HG03565 (cell line): Measurements from ENCODE around the gene PTPRD.

Source experiments
- ATAC-seq: cut with Tn5 transposase; IDR thresholded peaks from one replicate; pipeline ENCODE4 v1.9.1; 2021; ENCODE audit warnings: mild to moderate bottlenecking, moderate library complexity; ENCODE audit not compliant: unreplicated experiment

The PTPRD gene

DNA sequence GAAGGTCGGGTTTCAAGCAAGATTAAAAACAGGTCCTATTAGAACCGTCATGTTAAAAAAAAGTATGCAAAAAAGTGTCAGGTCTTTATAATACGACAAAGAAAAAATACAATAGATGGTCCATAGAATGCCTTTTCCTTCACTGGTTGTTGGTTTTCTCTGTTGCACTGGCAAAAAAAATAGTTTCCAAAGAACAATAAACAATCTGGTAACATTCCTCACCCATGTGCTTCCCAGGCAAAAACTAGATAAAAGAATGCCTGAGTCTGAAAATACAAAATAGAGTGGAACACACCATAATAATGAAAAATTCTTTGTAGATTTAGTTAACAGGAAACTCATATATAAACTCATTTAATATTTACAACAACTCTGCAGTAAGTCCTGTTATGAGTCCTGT, 2223.3 kb downstream of the PTPRD start:
- no peak for ATAC-seq

DNA sequence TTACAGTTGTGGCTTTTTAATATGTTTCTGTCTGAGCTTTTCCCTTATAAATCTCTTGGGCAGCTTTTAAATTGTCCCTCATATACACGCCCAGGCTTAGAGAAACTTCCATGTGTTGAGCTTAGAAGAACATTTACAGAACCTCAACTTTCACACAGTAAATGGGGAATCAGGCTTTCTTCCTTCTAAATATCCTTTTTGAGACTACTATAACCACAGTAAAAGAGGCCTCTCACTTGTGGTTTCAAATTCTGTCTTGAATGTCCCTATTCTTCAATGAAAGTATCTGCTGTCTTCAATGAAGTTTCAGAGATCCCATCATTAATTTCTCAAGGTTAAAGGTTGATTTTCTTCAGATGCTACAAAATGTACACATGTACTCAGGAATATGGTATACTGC, 2224.7 kb downstream of the PTPRD start:
- ATAC-seq = no peak

DNA sequence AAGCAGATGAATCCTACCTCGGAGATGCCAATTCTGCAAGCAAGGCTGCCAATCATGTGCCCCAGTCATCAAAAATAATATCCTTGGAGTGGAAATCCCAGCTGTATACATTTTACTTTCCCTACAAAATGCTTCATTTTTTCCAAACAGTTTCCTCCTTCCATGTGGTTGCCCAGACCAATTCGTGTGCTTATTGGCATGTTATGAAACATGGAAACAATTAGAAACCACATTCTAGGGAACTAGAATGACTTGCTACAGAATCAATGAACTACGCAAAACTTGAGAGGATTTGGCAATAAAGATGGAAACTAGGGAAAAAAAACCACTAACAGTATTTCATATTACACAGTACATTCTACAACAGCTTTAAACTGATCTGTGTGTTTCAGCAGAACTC, 2228.7 kb downstream of the PTPRD start:
- ATAC-seq = no peak

DNA sequence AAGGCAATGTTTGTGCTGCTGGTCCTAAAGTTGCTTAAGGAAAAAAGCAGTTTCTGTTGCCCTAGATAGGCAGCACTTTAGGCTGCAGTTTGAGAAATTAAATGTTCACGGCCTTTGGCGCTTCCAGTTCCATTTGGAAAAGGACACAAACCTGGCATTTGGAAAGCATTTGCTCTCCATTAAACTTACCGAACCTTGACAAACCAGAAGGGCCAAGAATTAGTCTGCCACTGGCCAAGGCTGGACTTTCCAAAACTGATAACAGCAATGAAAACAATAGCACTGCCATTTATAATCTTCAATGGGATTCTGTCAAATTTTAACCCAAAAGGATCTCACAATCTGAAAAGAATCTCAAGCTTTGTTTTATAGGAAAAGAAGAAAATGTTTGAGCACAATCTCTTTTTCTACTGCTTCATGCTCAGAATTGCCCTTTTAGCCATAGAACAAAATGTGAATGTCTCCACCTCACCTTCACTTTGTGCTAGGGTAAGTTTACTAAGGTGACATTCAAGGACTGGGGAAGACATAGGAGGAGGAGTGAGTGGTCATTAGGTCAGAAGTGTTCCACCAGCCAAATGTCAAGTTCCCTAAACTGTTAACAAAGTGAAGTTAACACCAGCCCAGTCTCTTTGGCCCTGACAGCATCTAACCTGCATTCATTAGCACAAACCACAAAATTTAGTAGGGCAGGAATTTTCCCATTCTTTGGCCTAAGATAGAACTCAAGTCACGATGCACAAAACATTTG, 2229.8 kb downstream of the PTPRD start:
- ATAC-seq = no peak

DNA sequence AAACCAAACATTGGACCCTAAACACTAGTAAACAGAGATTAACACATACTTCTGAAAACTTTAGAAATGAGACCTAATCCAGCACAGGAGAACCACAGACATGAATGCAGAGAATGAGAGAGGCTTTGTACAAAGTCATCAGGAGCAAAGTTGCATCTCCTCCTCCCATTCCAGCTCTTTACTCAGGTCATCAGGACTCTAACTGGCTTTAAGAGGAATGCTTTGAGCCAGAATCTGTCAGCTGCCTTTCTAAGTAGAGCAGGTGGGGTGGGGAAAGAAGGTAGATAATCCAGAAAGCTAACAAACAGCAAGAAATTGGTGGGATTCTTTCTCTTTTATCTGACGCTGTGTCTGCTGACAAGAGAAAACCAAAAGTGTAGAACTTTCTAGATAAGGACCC, 2230.5 kb downstream of the PTPRD start:
- ATAC-seq = no peak

DNA sequence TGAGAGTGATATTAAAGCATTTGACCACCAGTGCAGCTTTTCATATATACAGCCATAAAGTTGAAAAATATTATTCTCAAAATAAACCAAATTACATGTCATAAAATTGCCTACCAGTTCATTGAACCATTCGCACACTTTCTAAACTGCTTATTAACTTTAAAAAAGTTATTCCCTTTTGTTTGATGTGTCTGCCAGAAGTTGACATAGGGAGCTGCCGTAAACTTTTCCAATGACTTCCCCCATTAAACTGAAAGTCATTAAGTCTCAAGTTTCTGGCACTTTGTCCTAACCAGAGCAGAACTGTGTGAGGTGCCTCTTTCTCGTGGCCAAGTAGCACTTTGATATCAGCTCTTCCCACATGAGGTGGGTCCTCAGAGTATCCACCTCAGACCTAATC, 2231.2 kb downstream of the PTPRD start:
- no peak for ATAC-seq

DNA sequence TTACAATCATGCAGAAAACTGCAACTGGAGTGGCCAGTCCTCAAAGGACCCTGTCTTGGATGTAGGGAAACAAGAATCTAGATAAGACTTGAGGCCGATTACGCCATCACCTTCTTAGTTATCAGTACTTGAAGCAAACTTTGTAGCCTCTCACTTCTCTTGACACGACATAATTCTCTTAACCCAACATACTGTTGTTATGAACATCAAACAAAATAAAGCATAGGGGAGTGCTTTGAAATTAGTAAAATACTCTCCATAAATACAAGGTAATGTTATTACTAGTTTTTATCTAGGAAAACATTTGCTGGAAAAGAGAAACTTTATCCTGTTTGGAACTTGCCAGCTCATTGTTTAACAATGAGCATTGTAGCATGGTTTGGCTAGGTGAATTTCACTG, 2238.3 kb downstream of the PTPRD start:
- ATAC-seq = no peak

DNA sequence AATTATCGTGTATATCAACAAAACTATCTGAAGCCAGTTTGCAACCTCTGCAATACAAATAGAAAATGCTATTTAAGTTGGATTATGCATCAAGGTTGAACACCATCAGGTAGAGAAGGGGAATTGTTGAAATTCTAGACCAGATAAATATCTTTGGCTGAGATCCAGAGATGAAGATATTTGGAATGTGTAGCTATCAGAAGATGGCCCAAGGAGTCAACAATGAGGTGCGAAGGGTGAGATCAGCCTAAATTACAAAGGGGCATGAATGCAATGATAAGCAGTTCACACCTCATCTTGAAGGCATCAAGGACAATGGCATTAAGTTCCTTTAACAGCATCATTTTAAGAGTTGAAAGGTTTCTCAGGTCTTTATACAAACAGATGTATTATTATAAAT, 2241.1 kb downstream of the PTPRD start:
- ATAC-seq = no peak

DNA sequence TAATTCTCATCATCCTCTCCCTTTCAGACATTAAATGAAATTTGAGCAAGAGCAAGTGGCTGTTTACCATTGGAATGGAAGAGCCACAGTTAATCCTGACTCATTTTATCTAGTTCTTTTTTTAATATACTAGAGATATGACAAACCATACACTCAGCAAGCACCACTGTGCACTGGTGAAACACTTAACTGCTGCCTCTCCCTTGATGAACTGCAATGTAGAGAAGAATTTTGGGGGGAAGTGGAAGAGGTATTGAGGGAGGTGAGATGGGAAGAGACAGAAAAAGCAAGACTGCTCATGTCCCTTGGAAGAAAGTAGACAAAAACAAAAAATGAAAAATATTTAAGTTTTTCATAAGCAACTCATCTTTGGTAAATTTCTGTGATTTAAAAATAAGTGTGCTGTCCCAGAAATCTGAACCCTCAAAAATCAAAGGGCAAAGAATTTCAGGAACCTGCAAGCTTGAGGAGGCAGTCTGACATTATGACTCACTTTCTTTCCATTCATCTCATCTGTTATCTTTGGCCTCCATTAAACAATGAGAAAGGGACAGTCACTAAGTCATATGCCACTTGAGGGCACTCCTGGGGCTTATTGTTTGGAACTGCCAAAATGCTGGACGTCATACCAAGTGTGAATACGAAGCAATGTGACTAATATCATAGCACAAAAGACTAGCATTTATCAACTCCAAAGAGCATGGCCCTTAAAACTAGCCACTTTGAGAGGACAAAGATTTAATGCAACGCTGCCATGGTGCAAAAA, 2246.5 kb downstream of the PTPRD start:
- ATAC-seq = no peak

DNA sequence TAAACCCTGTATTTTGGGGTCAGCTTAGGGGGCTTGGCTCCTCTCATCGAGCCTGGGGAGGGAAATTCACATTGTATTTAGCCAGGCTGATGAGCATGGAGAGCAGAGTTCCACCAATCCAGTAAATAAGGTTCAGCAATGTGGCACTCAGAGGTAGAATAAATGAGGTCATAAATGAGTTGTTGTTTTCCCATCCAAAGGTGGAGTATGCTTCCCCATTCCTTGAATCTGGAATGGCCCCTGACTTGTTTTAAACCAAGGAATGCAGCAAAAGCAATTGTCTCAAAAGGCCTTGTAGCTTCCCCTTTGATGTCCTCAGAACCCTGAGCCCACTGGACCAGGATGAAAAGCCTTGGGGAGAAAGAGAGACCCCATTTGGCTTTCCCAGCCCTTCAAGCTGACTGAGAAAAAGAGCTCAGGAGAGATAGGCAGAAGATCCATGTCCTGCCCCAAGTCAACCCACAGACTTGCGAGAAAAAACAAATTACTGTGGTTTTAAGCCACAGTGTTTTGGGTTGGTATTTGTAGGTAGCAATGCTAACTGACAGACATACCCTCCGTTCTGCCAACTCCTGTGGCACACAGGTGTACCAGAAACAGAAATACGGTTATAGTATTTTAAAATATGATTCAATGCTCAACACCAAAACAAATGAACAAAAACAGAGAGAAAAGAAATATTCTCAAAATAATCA, 2247.2 kb downstream of the PTPRD start:
- no peak for ATAC-seq

DNA sequence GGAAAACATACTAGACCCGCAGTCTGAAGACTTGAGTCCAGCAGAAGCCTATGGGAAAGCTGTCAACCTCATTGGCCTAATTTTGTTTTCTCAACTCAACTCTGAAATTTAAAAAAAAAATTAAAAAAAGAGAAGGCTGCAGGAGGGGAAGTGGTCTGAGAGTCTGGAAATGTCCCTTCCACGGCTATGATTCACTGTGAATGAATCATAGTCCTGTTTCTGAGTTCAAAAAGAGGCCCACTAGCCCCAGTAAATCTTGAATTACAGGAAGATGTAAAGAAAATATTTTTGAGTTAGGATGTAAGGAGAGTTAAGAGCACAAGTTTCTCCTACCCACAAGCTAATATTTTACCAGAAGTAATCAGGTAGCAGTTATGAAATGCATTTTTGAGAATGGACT, 2247.8 kb downstream of the PTPRD start:
- peak; percentile 35 for ATAC-seq

DNA sequence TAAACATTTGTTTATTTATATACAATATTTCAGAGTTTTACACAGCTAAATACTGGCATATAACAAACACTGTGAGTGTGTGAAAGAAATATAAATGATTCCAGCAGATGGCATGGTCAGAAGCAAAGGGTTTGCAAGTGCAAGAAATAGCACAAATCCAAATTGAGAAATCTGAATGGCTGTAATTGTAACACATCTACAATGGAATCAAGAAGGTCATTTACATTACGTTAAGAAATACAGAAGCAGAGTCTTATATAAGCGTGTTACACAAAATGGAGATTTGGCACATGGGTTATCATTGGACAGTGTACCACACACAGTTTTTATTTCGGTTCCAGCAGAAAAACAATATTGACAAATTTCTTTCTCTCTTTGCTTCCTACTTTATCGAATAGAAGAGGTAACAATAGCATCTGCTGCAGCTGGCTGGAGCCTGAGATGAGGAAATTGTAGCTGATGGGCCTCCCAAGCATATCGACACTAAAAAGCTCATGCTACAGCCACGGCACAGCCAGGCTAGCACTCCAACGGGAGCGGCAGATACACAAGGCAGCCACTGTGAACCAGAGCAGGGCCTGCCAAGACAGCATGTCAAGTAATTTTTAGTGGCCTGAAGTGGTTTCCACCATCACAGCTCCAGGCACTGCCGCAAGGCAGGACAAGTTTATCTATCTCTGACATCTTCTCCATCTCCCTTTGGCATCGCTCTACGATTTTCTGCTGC, 2248.6 kb downstream of the PTPRD start:
- no peak for ATAC-seq

DNA sequence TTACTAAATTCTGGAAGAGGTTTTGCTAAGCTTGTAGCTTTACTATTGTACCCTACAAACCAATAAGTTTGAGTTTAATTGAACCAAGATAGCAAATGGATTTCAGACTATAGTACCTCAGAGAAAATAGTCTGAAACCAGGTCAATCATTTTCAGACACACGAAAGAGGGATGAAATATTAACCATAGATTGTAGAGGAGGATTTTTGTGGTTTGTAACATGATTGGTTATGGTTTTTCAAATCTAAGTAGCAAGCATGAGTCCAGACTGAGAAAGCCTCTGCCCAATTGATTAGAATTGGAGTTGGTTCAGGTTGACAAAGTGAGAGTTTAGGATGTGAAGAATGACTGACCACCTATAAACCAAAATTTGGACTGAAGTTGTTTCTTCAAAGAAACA, 2250.6 kb downstream of the PTPRD start:
- no peak for ATAC-seq

DNA sequence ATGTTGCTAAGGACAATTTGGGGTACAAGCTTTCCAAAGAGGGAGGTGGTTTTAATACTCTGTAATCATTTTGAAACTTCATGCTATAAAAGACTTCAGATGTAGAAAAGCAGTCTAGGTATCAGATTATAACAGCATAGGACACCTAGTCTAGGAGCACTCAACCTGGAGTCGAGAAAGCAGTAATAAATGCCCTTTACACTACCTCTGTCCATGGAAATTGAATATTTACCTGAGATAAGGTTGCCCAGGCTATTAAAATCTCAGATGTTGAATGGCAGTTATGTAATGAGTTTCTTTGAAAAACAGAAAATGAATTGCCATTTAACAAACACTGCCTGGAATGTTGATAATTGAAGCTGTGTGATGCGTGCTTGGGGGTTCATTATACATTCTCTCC, 2251.4 kb downstream of the PTPRD start:
- no peak for ATAC-seq

DNA sequence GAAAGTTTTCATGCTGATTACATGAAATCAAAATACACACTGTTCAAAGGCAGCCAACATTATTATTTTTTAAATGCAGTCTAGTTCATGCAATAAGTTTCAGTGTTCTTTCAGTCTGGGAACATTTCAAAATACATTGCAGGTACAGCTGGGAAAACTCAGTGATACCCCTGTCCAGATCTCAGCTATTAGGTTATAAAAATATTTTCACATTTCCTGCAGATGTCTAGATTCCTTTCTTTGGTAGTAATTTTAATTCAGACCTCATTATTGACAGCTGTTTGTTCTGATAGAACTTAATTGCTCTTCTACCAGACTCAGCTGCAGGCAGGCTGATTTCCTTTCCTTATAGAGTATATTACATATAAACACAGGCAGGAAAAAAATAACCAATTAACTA, 2256.4 kb downstream of the PTPRD start:
- no peak for ATAC-seq

DNA sequence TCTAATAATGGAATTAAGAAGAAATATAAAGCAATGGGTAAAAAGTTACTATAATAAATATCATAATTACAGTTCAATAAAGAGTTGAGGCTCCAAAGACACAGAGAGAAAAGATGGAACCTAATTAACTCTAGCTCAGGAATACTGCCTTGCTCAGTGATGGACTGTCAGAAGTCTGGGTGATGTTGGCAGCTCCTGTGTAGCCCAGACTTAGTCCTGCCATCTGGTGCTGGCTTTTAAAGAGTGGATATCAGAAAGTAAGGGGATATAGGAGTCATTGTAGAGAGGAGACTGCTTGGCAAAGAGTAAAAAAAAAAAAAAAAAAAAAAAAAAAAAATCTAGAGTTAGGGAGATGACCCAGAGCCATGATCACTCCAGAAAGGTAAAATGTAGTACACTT, 2261.4 kb downstream of the PTPRD start:
- ATAC-seq = no peak

DNA sequence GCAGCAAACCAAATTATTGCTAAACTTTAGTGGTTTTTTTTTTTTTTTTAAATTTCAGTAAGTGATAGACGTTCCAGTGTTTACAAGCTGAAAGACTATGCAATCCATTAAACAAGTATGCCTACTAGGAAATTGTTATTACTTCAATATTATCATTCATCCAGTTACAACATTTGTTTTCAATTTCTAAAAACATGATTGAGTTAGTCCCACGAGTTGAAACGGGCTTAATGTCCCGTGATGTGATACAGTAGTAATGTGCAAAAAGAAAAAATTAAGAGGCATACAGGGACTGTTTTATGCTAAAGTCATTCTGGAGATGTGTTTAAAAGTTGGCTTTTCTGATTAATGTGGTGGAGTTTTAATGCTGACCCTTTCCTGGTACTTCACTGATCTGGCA, 2262.9 kb downstream of the PTPRD start:
- no peak for ATAC-seq

DNA sequence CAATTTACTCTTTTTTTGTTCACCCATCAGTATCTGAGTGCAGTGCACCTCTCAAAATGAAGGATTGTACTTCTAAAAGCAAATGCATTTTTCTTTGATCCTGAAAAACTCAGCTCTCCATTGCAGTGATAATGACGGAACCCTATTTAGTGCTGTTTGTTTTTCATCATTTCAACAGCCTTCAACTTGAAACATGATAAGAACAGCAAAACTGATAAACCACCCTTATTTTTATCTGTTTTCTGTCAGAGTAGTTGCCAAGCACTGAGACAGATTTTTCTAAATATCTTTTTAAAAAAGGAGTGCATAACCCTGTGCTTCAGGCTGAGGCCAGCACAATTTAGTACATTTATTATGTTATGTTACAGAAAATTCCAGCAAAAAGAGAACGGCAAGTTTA, 2263.4 kb downstream of the PTPRD start:
- no peak for ATAC-seq

DNA sequence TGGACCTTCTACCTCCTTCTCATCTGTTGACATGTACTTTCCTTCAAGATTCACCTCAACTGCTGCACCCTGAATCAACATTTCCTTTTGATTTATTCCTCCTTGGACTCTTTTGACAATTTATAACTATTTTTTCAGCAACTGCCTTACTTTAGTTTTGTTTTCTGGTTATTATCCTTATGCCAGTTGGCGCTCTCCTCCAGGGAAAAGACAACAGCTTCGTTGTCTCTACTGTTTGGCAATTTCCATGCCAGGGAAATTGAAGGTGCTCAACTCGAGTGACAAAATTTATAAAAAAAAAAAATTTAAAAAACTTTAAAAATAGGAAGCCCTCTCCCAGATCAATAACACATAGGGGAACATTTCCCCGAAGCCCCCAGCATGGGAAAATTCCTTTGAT, 2264.0 kb downstream of the PTPRD start:
- no peak for ATAC-seq

DNA sequence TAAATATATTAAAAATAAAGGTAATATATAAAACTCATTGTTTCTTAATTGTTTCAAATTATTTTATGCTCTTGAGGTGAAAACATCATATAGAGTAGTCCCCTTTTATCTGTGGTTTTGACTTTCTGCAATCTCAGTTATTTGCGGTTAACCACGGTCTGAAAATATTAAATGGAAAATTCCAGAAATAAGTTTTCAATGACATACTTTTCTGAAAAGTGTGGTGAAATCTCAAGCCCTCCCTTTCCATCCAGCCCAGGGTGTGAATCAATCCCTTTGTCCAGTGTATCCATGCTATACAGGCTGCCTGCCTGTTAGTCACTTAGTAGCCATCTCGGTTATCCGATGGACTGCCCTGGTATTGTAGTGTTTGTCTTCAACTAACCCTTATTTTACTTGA, 2266.5 kb downstream of the PTPRD start:
- no peak for ATAC-seq

DNA sequence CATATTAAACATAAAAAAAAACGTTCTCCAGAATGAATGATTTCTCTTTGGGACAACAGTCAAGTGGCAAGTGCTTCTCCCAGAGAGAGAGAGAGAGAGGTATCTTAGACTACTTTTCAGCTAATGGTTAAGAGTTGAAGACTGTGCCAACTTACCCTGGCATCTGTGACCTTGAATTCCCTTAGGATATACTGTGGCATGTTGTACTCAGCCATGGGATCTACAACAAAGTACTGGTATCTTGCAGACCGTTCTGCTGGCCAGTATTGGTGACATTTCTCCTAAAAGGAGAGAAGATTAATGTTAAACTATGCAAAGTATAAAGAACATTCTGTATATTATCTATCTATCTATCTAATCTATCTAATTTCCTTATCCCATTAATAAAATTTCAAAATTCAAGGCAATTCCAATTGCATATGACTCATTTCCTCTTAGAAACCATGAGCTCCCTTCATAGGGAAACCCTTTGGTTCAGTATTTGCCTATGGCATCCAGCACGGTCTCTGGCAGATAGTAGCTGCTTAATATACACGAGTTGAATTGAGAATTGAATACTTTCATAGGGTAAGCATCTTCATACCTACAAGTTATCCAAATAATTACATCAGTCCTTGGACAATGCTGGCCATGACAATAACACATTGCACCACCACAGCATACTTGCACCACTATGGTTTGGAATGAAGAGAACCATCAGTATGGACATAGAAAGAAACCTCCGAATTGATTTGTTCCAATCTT, 2273.9 kb downstream of the PTPRD start:
- no peak for ATAC-seq
